DMS 273 treated with DMSO at 0.1 percent for 48 hours (cell line): ENCODE data around the gene FAM227B.

Source experiments
- DNase-seq: peaks from one replicate; lab custom pipeline; 2025; lab: John Stamatoyannopoulos, UW

FAM227B gene

GRCh38 chr15:49293941-49294340 is 326.7 kb downstream of the FAM227B start:
- DNase-seq, result no peak

- DNase-seq, result no peak
These were observed 330.4 kb downstream of the FAM227B start for GRCh38 chr15:49290191-49290590.

- DNase-seq, result no peak
These were observed 332.2 kb downstream of the FAM227B start for GRCh38 chr15:49288391-49288790.

- no peak for DNase-seq
These were observed 333.1 kb downstream of the FAM227B start for GRCh38 chr15:49287481-49287880.

- no peak for DNase-seq
These were observed 333.8 kb downstream of the FAM227B start for GRCh38 chr15:49286649-49287404.

GRCh38 chr15:49282366-49282765 is 338.3 kb downstream of the FAM227B start:
- no peak for DNase-seq

- DNase-seq, result no peak
These were observed 340.8 kb downstream of the FAM227B start for GRCh38 chr15:49279521-49280456.

GRCh38 chr15:49278751-49279150 is 341.9 kb downstream of the FAM227B start:
- no peak for DNase-seq
